ENCODE results near the gene KLHDC4.

The KLHDC4 gene

DNA sequence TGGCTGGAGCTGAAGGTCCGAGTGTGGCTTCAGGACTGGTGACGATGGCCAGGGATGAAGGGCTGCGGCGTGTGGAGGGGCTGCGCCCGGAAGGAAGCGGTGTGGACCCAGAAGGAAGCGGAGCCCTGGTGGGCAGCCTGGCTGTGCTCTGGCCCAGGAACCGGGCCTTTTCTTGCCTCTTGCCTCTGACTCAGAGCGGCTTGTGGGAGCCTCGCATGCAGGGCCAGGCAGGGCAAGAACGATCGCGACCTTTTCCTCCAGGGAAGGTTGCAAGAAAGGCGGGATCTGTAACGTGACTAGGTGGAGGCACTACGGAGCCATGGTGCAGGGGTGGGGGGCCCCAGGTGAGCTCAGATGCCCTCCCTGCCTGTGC lies 85.5 kb downstream of the KLHDC4 start:
- Histone ChIP-seq H3K36me3 (ENCODE audit: control insufficient read depth, insufficient read depth, low read length) (no peaks in the 10 kb centered on the region), H3K27me3 (ENCODE audit: control insufficient read depth, insufficient read depth, low read length) (peaks cover 4% of the 10 kb centered on the region), H3K9ac (ENCODE audit: low read length) (no peak overlapping the region), H3K4me1 (ENCODE audit: control insufficient read depth, insufficient read depth, low read length) (no peaks in the 10 kb centered on the region), H3K9me3 (ENCODE audit: control insufficient read depth, low read length) (no peaks in the 10 kb centered on the region), H3K4me3 (ENCODE audit: low read length) (no peak overlapping the region)

DNA sequence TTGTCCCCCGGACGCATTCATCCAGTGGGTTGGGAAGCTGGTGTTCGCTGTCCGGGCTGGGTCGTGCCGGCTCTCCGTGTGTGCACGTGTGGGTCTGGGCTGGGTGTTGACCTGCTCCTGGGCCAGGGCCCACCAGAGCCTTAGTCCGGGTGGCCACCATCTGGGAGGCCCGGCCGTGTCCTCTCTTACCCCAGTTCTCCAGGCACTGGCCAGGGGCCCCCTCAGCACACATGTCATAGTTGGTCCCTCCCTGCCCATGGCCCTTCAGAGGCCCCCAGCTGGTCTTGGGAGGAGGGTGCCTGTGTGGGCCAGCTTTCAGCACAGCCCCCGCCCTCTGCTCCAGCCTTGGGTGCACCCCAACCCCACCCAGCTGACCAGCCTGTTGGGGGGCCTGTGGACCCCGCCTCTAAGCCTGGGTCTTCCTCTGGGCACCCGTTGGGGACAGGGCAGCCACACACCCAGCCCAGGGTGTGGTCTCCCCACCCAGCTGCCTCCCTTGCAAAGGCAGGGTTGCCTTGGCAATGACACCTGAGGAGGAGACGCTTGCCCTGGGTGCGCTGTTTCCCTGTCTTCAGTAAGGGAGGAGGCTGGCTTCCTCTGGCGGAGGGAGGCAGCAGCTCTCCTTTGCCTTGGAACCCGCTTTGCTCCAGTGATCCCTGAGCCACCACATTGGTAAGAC lies 86.1 kb downstream of the KLHDC4 start:
- Histone ChIP-seq H3K4me1 (ENCODE audit: control insufficient read depth, insufficient read depth, low read length) (no peaks in the 10 kb centered on the region), H3K4me3 (ENCODE audit: low read length) (no peak overlapping the region), H3K27me3 (ENCODE audit: control insufficient read depth, insufficient read depth, low read length) (peaks cover 4% of the 10 kb centered on the region), H3K9me3 (ENCODE audit: control insufficient read depth, low read length) (no peaks in the 10 kb centered on the region), H3K9ac (ENCODE audit: low read length) (no peak overlapping the region), H3K36me3 (ENCODE audit: control insufficient read depth, insufficient read depth, low read length) (no peaks in the 10 kb centered on the region)

DNA sequence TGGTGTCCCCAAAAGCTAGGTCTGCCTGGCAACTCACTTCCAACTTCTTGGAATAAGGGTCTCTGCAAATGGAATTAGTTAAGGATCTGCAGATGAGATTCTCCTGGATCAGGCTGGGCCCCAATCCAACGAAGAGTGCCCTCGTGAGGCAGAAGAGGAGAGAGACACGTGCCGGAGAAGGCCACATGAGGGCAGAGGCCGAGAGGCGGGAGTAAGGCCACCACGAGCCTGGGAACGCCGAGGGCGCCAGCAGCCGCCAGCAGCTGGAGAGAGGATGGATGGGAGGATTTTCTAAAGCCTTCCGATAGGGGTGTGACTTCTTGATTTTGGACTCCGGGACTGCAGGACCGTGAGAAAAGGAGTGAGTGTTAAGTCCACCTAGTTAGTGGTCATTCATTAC lies 87.2 kb downstream of the KLHDC4 start:
- H3K4me1 ChIP-seq (ENCODE audit: control insufficient read depth, insufficient read depth, low read length), result no peaks in the 10 kb centered on the region
- no peak overlapping the region for H3K4me3 ChIP-seq (ENCODE audit: low read length)
- no peak overlapping the region for H3K9ac ChIP-seq (ENCODE audit: low read length)
- H3K9me3 ChIP-seq (ENCODE audit: control insufficient read depth, low read length), result no peaks in the 10 kb centered on the region
- no peaks in the 10 kb centered on the region for H3K36me3 ChIP-seq (ENCODE audit: control insufficient read depth, insufficient read depth, low read length)
- H3K27me3 ChIP-seq (ENCODE audit: control insufficient read depth, insufficient read depth, low read length), result peaks cover 4% of the 10 kb centered on the region

DNA sequence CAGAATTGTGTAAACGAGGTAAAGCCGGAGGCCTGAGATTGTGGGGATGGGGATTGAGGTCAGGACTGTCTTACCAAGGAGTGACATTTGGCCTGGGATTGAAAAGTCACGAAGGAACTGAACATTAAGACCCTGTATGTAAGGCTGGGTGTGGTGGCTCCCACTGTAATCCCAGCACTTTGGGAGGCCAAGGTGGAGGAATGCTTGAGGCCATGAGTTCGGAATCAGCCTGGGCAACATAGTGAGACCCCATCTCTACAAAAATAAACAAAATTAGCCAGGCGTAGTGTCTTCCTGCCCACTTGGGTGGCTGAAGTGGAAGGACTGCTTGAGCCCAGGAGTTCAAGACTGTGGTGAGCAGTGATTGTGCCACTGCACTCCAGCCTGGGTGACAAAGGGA lies 88.0 kb downstream of the KLHDC4 start:
- Histone ChIP-seq H3K4me1 (ENCODE audit: control insufficient read depth, insufficient read depth, low read length) (no peaks in the 10 kb centered on the region), H3K9me3 (ENCODE audit: control insufficient read depth, low read length) (no peaks in the 10 kb centered on the region), H3K4me3 (ENCODE audit: low read length) (no peak overlapping the region), H3K36me3 (ENCODE audit: control insufficient read depth, insufficient read depth, low read length) (no peaks in the 10 kb centered on the region), H3K27me3 (ENCODE audit: control insufficient read depth, insufficient read depth, low read length) (peaks cover 4% of the 10 kb centered on the region), H3K9ac (ENCODE audit: low read length) (no peak overlapping the region)

DNA sequence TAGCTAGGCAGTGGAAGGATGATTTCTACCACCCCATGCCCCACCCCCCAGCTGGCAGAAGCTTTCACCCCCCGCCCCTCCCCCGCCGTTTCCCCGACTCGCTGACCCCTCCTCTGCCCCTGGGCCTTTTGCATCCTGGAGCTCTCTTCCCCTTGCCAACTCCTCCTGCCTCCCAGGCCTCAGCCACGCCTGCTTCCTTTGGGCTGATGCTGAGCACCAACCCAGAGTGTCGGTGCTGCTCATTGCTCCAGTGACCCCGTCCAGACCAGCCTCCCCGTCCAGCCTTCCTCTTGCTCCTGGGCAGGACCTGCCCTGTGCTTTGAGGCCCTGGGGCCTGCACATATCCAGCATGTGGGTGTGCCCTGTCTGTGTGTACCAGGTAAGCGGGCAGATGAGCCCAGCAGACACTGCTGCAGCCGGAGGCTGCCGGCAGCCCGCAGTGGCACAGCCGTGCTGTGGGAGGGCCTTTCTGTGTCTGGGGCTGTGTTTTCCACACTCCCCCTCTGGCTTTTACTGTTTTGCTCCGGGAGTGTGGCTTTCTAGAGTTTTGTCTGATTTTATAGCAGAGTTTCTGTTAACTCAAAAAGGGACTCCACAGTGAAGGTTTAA lies 90.6 kb downstream of the KLHDC4 start:
- no peak overlapping the region for H3K9ac ChIP-seq (ENCODE audit: low read length)
- no peaks in the 10 kb centered on the region for H3K9me3 ChIP-seq (ENCODE audit: control insufficient read depth, low read length)
- H3K4me3 ChIP-seq (ENCODE audit: low read length), result no peak overlapping the region
- H3K36me3 ChIP-seq (ENCODE audit: control insufficient read depth, insufficient read depth, low read length), result no peaks in the 10 kb centered on the region
- H3K4me1 ChIP-seq (ENCODE audit: control insufficient read depth, insufficient read depth, low read length), result no peaks in the 10 kb centered on the region
- no peaks in the 10 kb centered on the region for H3K27me3 ChIP-seq (ENCODE audit: control insufficient read depth, insufficient read depth, low read length)

DNA sequence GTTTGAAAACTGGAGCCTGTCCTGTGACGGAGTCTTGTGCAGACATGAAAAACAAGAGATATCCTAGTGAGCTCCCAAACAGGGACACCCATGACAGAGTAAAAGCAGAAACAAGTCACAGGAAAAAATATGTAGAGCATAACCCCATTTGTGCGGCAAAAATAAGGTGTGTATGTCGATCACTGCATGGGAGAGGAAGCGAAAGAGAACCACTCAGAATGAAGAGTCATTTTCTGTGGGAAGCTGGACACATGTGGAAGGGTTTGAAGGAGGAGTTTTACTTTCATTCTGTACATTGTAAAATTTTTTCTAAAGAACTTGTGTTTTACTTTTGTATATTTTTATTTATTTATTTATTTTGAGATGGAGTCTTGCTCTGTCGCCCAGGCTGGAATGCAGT lies 91.4 kb downstream of the KLHDC4 start:
- H3K4me1 ChIP-seq (ENCODE audit: control insufficient read depth, insufficient read depth, low read length), result no peaks in the 10 kb centered on the region
- H3K36me3 ChIP-seq (ENCODE audit: control insufficient read depth, insufficient read depth, low read length), result no peaks in the 10 kb centered on the region
- H3K9me3 ChIP-seq (ENCODE audit: control insufficient read depth, low read length), result no peaks in the 10 kb centered on the region
- no peak overlapping the region for H3K9ac ChIP-seq (ENCODE audit: low read length)
- no peaks in the 10 kb centered on the region for H3K27me3 ChIP-seq (ENCODE audit: control insufficient read depth, insufficient read depth, low read length)
- H3K4me3 ChIP-seq (ENCODE audit: low read length), result no peak overlapping the region

DNA sequence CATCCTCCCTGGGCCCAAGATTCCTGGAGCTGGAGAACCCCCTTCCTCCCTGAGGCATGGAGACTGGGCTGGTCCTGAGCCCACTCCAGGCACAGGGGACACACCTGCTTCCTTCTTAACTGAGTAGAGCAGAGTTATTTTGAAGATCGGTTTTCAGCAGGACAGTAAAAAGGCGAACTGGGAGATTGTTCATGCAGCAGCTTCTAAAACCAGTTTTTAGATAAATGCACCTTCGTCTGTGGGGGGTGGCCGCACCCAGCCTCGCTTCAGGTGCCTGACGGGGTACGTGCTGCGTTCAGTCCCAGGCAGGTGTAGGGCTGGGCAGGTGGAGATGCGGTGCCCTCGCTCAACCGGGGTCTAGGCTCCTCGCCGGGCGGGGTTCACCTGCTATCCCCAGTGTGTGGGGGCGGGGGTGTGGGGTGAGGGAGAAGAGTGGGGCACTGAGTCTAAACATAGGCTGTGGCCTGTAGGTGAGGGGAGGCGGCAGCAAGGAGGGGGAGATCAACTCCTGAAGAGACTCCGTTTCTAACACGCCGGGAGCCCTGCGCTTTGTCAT lies 94.0 kb downstream of the KLHDC4 start:
- Histone ChIP-seq H3K4me1 (ENCODE audit: control insufficient read depth, insufficient read depth, low read length) (no peaks in the 10 kb centered on the region), H3K27me3 (ENCODE audit: control insufficient read depth, insufficient read depth, low read length) (no peaks in the 10 kb centered on the region), H3K9me3 (ENCODE audit: control insufficient read depth, low read length) (no peaks in the 10 kb centered on the region), H3K36me3 (ENCODE audit: control insufficient read depth, insufficient read depth, low read length) (no peaks in the 10 kb centered on the region), H3K4me3 (ENCODE audit: low read length) (no peak overlapping the region), H3K9ac (ENCODE audit: low read length) (no peak overlapping the region)

DNA sequence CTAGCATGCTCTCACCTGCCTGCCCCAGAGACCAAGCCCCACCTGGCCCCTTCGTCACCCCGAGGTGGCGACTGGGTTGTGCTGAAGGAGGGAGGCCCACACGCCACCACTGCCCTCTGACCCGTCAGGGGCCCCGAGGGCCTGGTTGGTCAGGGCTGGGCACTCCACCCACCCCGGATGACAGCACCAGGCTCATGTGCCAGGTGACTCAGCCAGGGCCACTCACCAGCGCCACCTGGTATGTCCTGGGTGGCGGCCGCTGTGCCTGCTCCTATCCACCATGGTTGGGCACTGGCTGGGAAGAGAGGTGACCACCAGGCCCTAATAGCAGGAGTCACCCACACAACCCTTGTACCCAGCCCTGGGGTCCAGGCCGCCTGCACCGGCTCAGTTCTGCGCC lies 94.6 kb downstream of the KLHDC4 start:
- no peaks in the 10 kb centered on the region for H3K36me3 ChIP-seq (ENCODE audit: control insufficient read depth, insufficient read depth, low read length)
- no peak overlapping the region for H3K4me3 ChIP-seq (ENCODE audit: low read length)
- no peak overlapping the region for H3K9ac ChIP-seq (ENCODE audit: low read length)
- no peaks in the 10 kb centered on the region for H3K9me3 ChIP-seq (ENCODE audit: control insufficient read depth, low read length)
- no peaks in the 10 kb centered on the region for H3K4me1 ChIP-seq (ENCODE audit: control insufficient read depth, insufficient read depth, low read length)
- H3K27me3 ChIP-seq (ENCODE audit: control insufficient read depth, insufficient read depth, low read length), result no peaks in the 10 kb centered on the region

DNA sequence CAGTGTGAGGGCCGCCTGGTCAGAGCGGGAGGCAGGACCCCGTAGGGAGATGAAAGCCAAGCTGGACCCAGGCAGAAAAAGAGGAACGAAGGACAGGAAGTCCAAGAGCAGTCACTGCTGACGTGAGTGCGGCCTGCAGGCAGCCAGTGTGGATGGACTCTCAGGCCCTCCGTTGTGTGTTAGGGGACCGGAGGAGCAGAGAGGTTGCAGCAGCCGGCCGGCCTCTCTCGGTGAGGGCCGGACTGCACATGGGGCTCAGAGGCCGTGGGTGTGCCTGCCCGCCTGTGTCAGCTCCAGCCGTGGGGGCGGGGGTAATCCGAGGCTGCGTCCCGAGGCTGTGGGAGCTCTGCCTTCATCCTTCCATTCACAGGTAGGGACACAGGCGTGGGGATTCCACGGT lies 96.1 kb downstream of the KLHDC4 start:
- Histone ChIP-seq H3K27me3 (ENCODE audit: control insufficient read depth, insufficient read depth, low read length) (no peaks in the 10 kb centered on the region), H3K4me3 (ENCODE audit: low read length) (no peak overlapping the region), H3K36me3 (ENCODE audit: control insufficient read depth, insufficient read depth, low read length) (no peaks in the 10 kb centered on the region), H3K9ac (ENCODE audit: low read length) (no peak overlapping the region), H3K9me3 (ENCODE audit: control insufficient read depth, low read length) (no peaks in the 10 kb centered on the region), H3K4me1 (ENCODE audit: control insufficient read depth, insufficient read depth, low read length) (no peaks in the 10 kb centered on the region)

DNA sequence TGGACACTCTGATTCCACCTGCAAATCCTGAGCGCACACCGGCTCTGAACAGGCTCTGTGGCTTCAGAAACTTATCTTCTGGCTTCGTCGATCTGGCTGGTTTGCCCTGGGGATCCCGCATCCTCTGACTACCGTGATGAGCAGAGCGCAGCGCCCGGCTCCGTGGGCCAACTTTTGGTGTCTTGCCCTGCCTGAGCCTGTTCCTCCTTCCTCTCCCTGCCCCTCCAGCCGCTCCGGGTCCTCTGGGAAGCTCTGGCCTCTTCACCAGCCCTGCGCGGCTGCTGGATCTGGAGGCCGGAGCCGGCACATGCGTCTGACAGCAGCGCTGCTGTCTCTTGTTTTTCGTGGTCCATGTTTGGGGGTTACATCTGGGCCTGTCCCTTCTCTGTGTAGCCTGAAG lies 97.8 kb downstream of the KLHDC4 start:
- Histone ChIP-seq H3K9ac (ENCODE audit: low read length) (no peak overlapping the region), H3K4me1 (ENCODE audit: control insufficient read depth, insufficient read depth, low read length) (no peaks in the 10 kb centered on the region), H3K27me3 (ENCODE audit: control insufficient read depth, insufficient read depth, low read length) (no peaks in the 10 kb centered on the region), H3K9me3 (ENCODE audit: control insufficient read depth, low read length) (no peaks in the 10 kb centered on the region), H3K36me3 (ENCODE audit: control insufficient read depth, insufficient read depth, low read length) (no peaks in the 10 kb centered on the region), H3K4me3 (ENCODE audit: low read length) (no peak overlapping the region)

DNA sequence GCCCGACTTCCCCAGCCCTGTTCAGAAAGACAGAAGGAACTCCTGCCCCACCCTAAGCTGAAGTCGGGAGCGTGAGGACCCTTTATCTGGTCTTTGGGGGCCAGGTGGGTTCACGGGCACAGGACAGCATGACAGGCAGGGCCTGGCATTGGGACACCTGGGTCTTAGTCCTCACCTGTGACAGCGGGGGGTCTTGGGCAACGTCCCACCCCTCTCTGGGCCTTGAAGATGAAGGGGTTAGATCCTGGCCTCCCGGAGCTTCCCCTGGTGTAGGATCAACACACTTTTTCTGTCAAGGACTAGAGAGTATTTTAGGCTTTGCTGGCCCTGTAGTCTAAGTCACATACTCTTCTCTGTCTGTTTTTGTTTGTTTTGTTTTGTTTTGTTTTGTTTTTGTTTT lies 98.3 kb downstream of the KLHDC4 start:
- no peaks in the 10 kb centered on the region for H3K27me3 ChIP-seq (ENCODE audit: control insufficient read depth, insufficient read depth, low read length)
- no peaks in the 10 kb centered on the region for H3K4me1 ChIP-seq (ENCODE audit: control insufficient read depth, insufficient read depth, low read length)
- H3K36me3 ChIP-seq (ENCODE audit: control insufficient read depth, insufficient read depth, low read length), result no peaks in the 10 kb centered on the region
- H3K9me3 ChIP-seq (ENCODE audit: control insufficient read depth, low read length), result no peaks in the 10 kb centered on the region
- no peak overlapping the region for H3K9ac ChIP-seq (ENCODE audit: low read length)
- H3K4me3 ChIP-seq (ENCODE audit: low read length), result no peak overlapping the region

DNA sequence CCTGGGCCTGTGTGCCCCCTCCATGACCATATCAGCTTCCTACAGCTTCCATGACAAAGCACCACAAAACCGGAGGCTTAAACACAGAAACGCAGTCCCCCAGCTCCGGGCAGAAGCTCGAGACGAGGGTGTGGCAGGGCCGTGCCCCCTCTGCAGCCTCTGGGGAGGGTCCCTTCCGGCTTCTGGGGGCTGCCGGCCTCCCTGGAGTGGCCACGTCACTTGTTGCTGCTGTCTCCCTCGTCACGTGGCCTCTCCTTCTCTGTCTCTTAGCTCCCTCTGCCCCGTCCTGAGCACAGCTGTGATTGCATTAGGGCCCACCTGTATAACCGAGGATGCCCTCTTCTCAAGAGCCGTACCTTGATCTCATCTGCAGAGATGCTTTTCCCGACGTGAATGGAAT lies 98.9 kb downstream of the KLHDC4 start:
- Histone ChIP-seq H3K4me1 (ENCODE audit: control insufficient read depth, insufficient read depth, low read length) (no peaks in the 10 kb centered on the region), H3K4me3 (ENCODE audit: low read length) (no peak overlapping the region), H3K9me3 (ENCODE audit: control insufficient read depth, low read length) (no peaks in the 10 kb centered on the region), H3K9ac (ENCODE audit: low read length) (no peak overlapping the region), H3K36me3 (ENCODE audit: control insufficient read depth, insufficient read depth, low read length) (no peaks in the 10 kb centered on the region), H3K27me3 (ENCODE audit: control insufficient read depth, insufficient read depth, low read length) (no peaks in the 10 kb centered on the region)
